Measurements from ENCODE around the gene PRRT1B. TPM values are rescaled to one million over a fixed set of nuclear protein-coding genes. Genes with fewer than 3 reads are reported as not detected.

PRRT1B gene
- total and polyA plus RNA-seq, 2 of the 4 experiments (the other 2 are of a cell fraction), result not detected

- H2BK20ac ChIP-seq (ENCODE audit: low read depth, low read length), result no peak overlapping the region
- no peak overlapping the region for H2AFZ ChIP-seq (replicated peaks; ENCODE audit: low read length, poor library complexity)
- H3K79me1 ChIP-seq (ENCODE audit: low read depth in 1 of 2, low read length in 2 of 2), result no peaks in the 10 kb centered on the region
- H3K4me1 ChIP-seq (ENCODE audit: control insufficient read depth, insufficient read depth, low read length), result no peaks in the 10 kb centered on the region
- H4K20me1 ChIP-seq (ENCODE audit: insufficient read depth, low read length), result peaks cover 9% of the 10 kb centered on the region; the same call in 1 of the 2 replicates
- H4K91ac ChIP-seq (ENCODE audit: insufficient read depth, low read depth, low read length), result no peak overlapping the region
- no CpG with 5 or more reads among the region's 10 CpGs for WGBS, 2 experiments (ENCODE audit: extremely low coverage in 2 of 2, insufficient read length in 1 of 2)
- no TSS peak for BruUV-seq (replicated peaks)
- H4K5ac ChIP-seq (ENCODE audit: low read depth, low read length), result no peak overlapping the region
- H2BK15ac ChIP-seq (ENCODE audit: low read depth, low read length), result no peak overlapping the region
- POLR2A ChIA-PET (ENCODE audit: unreplicated experiment), result no interaction called here
- H3K36me3 ChIP-seq (ENCODE audit: control insufficient read depth, insufficient read depth, low read length), result peaks cover 79% of the 10 kb centered on the region
- H3K56ac ChIP-seq (ENCODE audit: extremely low read depth, insufficient read depth, low read length), result no peak overlapping the region
- no peak overlapping the region for H2AK5ac ChIP-seq (ENCODE audit: low read depth, low read length)
- H3K14ac ChIP-seq (replicated peaks; ENCODE audit: low read depth, low read length), result no peak overlapping the region
- DNase-seq (no peak), ATAC-seq (ENCODE audit: low read depth) (no peak)
- no peaks in the 10 kb centered on the region for H3K27me3 ChIP-seq (ENCODE audit: control insufficient read depth, insufficient read depth, low read length)
- H2BK120ac ChIP-seq (ENCODE audit: low read depth, low read length), result no peak overlapping the region
- no peak overlapping the region for H3K9ac ChIP-seq (ENCODE audit: low read depth, low read length)
- H3K4ac ChIP-seq (ENCODE audit: low read depth, low read length), result no peak overlapping the region
- intact Hi-C loops (cut with micrococcal nuclease) (no loop called here), in situ Hi-C loops (cut with MboI; ENCODE audit: low sequenced_read_pairs) (no loop called here), dilution Hi-C loops (cut with HindIII; ENCODE audit: low sequenced_read_pairs, unreplicated experiment) (no loop called here)
- no peak overlapping the region for H2AK9ac ChIP-seq (replicated peaks; ENCODE audit: low read depth, low read length, poor library complexity)
- H3K9me3 ChIP-seq (ENCODE audit: control insufficient read depth, insufficient read depth, low read length), result no peaks in the 10 kb centered on the region
- H3K27ac ChIP-seq (ENCODE audit: insufficient read depth, low read length), result no peak overlapping the region
- H4K8ac ChIP-seq (ENCODE audit: low read depth in 2 of 2, low read length in 2 of 2), result no peak overlapping the region
- H3K23ac ChIP-seq (ENCODE audit: low read depth, low read length), result no peak overlapping the region
- TF ChIP-seq CHD1 (IDR thresholded peaks at IDR 0.05; ENCODE audit: low read depth, low read length), result no peak
- no peak for TF ChIP-seq MAFK (IDR thresholded peaks at IDR 0.05; ENCODE audit: low read depth, low read length)
- no peak for TF ChIP-seq USF2 (IDR thresholded peaks at IDR 0.05; ENCODE audit: low read depth, low read length)
- no peak for TF ChIP-seq NFE2L2 (IDR thresholded peaks at IDR 0.05; ENCODE audit: low read depth, low read length)
- no peak for TF ChIP-seq RAD21 (IDR thresholded peaks at IDR 0.05; ENCODE audit: low read length)
- no peak for TF ChIP-seq MAZ (IDR thresholded peaks at IDR 0.05; ENCODE audit: borderline replicate concordance, low read depth, low read length)
- TF ChIP-seq, protein P1, sequence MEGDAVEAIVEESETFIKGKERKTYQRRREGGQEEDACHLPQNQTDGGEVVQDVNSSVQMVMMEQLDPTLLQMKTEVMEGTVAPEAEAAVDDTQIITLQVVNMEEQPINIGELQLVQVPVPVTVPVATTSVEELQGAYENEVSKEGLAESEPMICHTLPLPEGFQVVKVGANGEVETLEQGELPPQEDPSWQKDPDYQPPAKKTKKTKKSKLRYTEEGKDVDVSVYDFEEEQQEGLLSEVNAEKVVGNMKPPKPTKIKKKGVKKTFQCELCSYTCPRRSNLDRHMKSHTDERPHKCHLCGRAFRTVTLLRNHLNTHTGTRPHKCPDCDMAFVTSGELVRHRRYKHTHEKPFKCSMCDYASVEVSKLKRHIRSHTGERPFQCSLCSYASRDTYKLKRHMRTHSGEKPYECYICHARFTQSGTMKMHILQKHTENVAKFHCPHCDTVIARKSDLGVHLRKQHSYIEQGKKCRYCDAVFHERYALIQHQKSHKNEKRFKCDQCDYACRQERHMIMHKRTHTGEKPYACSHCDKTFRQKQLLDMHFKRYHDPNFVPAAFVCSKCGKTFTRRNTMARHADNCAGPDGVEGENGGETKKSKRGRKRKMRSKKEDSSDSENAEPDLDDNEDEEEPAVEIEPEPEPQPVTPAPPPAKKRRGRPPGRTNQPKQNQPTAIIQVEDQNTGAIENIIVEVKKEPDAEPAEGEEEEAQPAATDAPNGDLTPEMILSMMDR (conservative IDR thresholded peaks at IDR 0.05; ENCODE audit: low read depth, low read length), result no peak
- no peak for TF ChIP-seq RCOR1 (IDR thresholded peaks at IDR 0.05; ENCODE audit: insufficient replicate concordance, low read length)
- TF ChIP-seq SMC3 (IDR thresholded peaks at IDR 0.05; ENCODE audit: low read depth, low read length), result no peak
- no peak for TF ChIP-seq FOS (IDR thresholded peaks at IDR 0.05; ENCODE audit: low read depth, low read length)
- CTCF ChIA-PET, result no interaction called here
- H3K18ac ChIP-seq (ENCODE audit: low read depth, low read length), result no peak overlapping the region
- no peak overlapping the region for H3K4me2 ChIP-seq (ENCODE audit: low read depth, low read length)
- H3K9me1 ChIP-seq (ENCODE audit: insufficient read depth, low read length), result no peaks in the 10 kb centered on the region
- no peak overlapping the region for H2BK5ac ChIP-seq (ENCODE audit: low read depth, low read length, poor library complexity, severe bottlenecking)
- H3K4me3 ChIP-seq (ENCODE audit: insufficient read depth, low read depth, low read length), result no peak overlapping the region
These were observed 24.1 kb upstream of the PRRT1B start for GRCh38 chr9:131521203-131521602.

Data from IMR-90 (cell line).